Measurements from ENCODE around the gene EHMT1. TPM values are rescaled to one million over a fixed set of nuclear protein-coding genes. Genes with fewer than 3 reads are reported as not detected.

EHMT1 gene
- total and polyA plus RNA-seq, 2 of the 8 experiments (the other 6 are each of a cell fraction or from before 2014, with no cell fraction given), result 95.7 to 163 TPM

DNA sequence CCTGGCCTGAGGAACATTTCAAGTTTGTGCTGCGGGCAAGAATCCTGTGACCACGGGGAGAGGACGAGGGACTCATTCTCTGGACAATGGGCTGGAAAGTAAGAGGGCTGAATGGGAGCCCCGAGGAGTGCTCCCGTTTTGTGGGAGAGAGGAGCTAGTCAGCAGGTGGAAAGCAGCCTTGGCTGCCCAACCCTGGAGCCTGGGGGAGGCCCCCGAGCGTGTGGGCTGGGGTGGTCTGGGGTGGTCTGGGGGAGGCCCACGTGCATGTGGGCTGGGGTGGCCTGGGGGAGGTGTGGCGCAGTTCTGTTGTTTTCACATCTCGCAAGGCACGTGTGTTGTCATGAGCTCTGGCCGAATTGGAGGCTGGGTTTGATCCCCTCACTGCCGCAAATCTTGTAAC lies 27.5 kb downstream of the EHMT1 start (continued):
- TF ChIP-seq, protein P1, sequence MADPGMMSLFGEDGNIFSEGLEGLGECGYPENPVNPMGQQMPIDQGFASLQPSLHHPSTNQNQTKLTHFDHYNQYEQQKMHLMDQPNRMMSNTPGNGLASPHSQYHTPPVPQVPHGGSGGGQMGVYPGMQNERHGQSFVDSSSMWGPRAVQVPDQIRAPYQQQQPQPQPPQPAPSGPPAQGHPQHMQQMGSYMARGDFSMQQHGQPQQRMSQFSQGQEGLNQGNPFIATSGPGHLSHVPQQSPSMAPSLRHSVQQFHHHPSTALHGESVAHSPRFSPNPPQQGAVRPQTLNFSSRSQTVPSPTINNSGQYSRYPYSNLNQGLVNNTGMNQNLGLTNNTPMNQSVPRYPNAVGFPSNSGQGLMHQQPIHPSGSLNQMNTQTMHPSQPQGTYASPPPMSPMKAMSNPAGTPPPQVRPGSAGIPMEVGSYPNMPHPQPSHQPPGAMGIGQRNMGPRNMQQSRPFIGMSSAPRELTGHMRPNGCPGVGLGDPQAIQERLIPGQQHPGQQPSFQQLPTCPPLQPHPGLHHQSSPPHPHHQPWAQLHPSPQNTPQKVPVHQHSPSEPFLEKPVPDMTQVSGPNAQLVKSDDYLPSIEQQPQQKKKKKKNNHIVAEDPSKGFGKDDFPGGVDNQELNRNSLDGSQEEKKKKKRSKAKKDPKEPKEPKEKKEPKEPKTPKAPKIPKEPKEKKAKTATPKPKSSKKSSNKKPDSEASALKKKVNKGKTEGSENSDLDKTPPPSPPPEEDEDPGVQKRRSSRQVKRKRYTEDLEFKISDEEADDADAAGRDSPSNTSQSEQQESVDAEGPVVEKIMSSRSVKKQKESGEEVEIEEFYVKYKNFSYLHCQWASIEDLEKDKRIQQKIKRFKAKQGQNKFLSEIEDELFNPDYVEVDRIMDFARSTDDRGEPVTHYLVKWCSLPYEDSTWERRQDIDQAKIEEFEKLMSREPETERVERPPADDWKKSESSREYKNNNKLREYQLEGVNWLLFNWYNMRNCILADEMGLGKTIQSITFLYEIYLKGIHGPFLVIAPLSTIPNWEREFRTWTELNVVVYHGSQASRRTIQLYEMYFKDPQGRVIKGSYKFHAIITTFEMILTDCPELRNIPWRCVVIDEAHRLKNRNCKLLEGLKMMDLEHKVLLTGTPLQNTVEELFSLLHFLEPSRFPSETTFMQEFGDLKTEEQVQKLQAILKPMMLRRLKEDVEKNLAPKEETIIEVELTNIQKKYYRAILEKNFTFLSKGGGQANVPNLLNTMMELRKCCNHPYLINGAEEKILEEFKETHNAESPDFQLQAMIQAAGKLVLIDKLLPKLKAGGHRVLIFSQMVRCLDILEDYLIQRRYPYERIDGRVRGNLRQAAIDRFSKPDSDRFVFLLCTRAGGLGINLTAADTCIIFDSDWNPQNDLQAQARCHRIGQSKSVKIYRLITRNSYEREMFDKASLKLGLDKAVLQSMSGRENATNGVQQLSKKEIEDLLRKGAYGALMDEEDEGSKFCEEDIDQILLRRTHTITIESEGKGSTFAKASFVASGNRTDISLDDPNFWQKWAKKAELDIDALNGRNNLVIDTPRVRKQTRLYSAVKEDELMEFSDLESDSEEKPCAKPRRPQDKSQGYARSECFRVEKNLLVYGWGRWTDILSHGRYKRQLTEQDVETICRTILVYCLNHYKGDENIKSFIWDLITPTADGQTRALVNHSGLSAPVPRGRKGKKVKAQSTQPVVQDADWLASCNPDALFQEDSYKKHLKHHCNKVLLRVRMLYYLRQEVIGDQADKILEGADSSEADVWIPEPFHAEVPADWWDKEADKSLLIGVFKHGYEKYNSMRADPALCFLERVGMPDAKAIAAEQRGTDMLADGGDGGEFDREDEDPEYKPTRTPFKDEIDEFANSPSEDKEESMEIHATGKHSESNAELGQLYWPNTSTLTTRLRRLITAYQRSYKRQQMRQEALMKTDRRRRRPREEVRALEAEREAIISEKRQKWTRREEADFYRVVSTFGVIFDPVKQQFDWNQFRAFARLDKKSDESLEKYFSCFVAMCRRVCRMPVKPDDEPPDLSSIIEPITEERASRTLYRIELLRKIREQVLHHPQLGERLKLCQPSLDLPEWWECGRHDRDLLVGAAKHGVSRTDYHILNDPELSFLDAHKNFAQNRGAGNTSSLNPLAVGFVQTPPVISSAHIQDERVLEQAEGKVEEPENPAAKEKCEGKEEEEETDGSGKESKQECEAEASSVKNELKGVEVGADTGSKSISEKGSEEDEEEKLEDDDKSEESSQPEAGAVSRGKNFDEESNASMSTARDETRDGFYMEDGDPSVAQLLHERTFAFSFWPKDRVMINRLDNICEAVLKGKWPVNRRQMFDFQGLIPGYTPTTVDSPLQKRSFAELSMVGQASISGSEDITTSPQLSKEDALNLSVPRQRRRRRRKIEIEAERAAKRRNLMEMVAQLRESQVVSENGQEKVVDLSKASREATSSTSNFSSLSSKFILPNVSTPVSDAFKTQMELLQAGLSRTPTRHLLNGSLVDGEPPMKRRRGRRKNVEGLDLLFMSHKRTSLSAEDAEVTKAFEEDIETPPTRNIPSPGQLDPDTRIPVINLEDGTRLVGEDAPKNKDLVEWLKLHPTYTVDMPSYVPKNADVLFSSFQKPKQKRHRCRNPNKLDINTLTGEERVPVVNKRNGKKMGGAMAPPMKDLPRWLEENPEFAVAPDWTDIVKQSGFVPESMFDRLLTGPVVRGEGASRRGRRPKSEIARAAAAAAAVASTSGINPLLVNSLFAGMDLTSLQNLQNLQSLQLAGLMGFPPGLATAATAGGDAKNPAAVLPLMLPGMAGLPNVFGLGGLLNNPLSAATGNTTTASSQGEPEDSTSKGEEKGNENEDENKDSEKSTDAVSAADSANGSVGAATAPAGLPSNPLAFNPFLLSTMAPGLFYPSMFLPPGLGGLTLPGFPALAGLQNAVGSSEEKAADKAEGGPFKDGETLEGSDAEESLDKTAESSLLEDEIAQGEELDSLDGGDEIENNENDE (IDR thresholded peaks at IDR 0.05; ENCODE audit: insufficient replicate concordance, low read length), result no peak
- TF ChIP-seq EP300 (IDR thresholded peaks at IDR 0.05; ENCODE audit: borderline replicate concordance in 1 of 2, low read depth in 2 of 2, low read length in 2 of 2) (no peak), KDM5A (IDR thresholded peaks at IDR 0.05; ENCODE audit: low read length) (no peak), TCF12 (IDR thresholded peaks at IDR 0.05; ENCODE audit: low read depth, low read length) (no peak), SP2 (IDR thresholded peaks at IDR 0.05; ENCODE audit: low read length) (no peak), CHD1 (IDR thresholded peaks at IDR 0.05; ENCODE audit: low read depth, low read length) (no peak), RAD21 (IDR thresholded peaks at IDR 0.05 in 1 of 2, conservative IDR thresholded peaks at IDR 0.05 in 1 of 2; ENCODE audit: low read depth in 2 of 2, low read length in 2 of 2) (no peak)
- TF ChIP-seq, protein P2, sequence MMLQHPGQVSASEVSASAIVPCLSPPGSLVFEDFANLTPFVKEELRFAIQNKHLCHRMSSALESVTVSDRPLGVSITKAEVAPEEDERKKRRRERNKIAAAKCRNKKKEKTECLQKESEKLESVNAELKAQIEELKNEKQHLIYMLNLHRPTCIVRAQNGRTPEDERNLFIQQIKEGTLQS (IDR thresholded peaks at IDR 0.05; ENCODE audit: insufficient read depth, low read depth, low read length), result no peak
- TF ChIP-seq, protein P3, sequence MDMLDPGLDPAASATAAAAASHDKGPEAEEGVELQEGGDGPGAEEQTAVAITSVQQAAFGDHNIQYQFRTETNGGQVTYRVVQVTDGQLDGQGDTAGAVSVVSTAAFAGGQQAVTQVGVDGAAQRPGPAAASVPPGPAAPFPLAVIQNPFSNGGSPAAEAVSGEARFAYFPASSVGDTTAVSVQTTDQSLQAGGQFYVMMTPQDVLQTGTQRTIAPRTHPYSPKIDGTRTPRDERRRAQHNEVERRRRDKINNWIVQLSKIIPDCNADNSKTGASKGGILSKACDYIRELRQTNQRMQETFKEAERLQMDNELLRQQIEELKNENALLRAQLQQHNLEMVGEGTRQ (IDR thresholded peaks at IDR 0.05; ENCODE audit: low read length), result no peak

Data from H1 (cell line).